Measurements from ENCODE around the gene CDC42BPB.
A peak's percentile ranks its signal among the peaks of the same experiment; 100 is the strongest.
"Not testable (repeated sequence)": the region's sequence is repeated elsewhere in the genome, so short reads cannot be mapped to it uniquely, and the experiment has no call there.

Gene CDC42BPB

GRCh38 chr14:103041464-103041863 is 15.9 kb downstream of the CDC42BPB start:
- H3K36me3 ChIP-seq (ENCODE audit: control insufficient read depth, insufficient read depth, low read length) = peaks cover 4% of the 10 kb centered on the region
- H3K9ac ChIP-seq (ENCODE audit: low read length) = no peak overlapping the region
- H3K4me3 ChIP-seq (ENCODE audit: low read length) = no peak overlapping the region
- no peak overlapping the region for H3K27ac ChIP-seq (ENCODE audit: low read depth, low read length)
- no peaks in the 10 kb centered on the region for H3K27me3 ChIP-seq (ENCODE audit: control insufficient read depth, insufficient read depth, low read length)
- no peaks in the 10 kb centered on the region for H3K4me1 ChIP-seq (ENCODE audit: control insufficient read depth, insufficient read depth, low read length)

DNA sequence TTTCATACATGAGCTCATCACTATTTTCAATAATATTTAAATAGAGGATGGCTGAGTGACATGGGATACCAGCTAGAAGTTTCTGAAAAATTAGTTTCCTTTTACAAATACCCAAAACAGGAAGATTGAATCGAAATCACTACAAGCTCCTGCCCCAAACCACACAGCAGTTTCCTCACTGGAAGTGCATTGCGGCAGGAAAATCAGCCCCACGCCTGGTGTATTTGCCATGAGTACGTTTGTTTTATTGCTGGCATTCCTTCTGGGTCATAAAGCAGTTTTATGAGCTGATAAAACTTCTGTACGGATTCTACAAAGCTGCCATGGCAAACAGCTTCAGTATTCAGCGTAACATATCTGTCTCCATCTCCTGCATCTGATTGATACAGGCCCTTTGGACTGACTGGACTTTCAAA is 23.7 kb downstream of the CDC42BPB start:
- no peaks in the 10 kb centered on the region for H3K36me3 ChIP-seq (ENCODE audit: control insufficient read depth, insufficient read depth, low read length)
- no peaks in the 10 kb centered on the region for H3K27me3 ChIP-seq (ENCODE audit: control insufficient read depth, insufficient read depth, low read length)
- peak overlapping the region; percentile 30 for H3K27ac ChIP-seq (ENCODE audit: low read depth, low read length)
- H3K9ac ChIP-seq (ENCODE audit: low read length) = no peak overlapping the region
- H3K4me1 ChIP-seq (ENCODE audit: control insufficient read depth, insufficient read depth, low read length) = peaks cover 10% of the 10 kb centered on the region
- H3K4me3 ChIP-seq (ENCODE audit: low read length) = no peak overlapping the region

- Histone ChIP-seq H3K36me3 (ENCODE audit: control insufficient read depth, insufficient read depth, low read length) (no peaks in the 10 kb centered on the region), H3K4me3 (ENCODE audit: low read length) (no peak overlapping the region), H3K27ac (ENCODE audit: low read depth, low read length) (no peak overlapping the region), H3K27me3 (ENCODE audit: control insufficient read depth, insufficient read depth, low read length) (no peaks in the 10 kb centered on the region), H3K9ac (ENCODE audit: low read length) (no peak overlapping the region), H3K4me1 (ENCODE audit: control insufficient read depth, insufficient read depth, low read length) (peaks cover 10% of the 10 kb centered on the region)
Observed at GRCh38 chr14:103031956-103032355, 25.4 kb downstream of the CDC42BPB start.

GRCh38 chr14:103031566-103031911 is 25.8 kb downstream of the CDC42BPB start:
- peak overlapping the region; percentile 16 for H3K27ac ChIP-seq (ENCODE audit: low read depth, low read length)
- no peak overlapping the region for H3K9ac ChIP-seq (ENCODE audit: low read length)
- no peaks in the 10 kb centered on the region for H3K27me3 ChIP-seq (ENCODE audit: control insufficient read depth, insufficient read depth, low read length)
- H3K4me1 ChIP-seq (ENCODE audit: control insufficient read depth, insufficient read depth, low read length) = peaks cover 10% of the 10 kb centered on the region
- no peak overlapping the region for H3K4me3 ChIP-seq (ENCODE audit: low read length)
- no peaks in the 10 kb centered on the region for H3K36me3 ChIP-seq (ENCODE audit: control insufficient read depth, insufficient read depth, low read length)

DNA sequence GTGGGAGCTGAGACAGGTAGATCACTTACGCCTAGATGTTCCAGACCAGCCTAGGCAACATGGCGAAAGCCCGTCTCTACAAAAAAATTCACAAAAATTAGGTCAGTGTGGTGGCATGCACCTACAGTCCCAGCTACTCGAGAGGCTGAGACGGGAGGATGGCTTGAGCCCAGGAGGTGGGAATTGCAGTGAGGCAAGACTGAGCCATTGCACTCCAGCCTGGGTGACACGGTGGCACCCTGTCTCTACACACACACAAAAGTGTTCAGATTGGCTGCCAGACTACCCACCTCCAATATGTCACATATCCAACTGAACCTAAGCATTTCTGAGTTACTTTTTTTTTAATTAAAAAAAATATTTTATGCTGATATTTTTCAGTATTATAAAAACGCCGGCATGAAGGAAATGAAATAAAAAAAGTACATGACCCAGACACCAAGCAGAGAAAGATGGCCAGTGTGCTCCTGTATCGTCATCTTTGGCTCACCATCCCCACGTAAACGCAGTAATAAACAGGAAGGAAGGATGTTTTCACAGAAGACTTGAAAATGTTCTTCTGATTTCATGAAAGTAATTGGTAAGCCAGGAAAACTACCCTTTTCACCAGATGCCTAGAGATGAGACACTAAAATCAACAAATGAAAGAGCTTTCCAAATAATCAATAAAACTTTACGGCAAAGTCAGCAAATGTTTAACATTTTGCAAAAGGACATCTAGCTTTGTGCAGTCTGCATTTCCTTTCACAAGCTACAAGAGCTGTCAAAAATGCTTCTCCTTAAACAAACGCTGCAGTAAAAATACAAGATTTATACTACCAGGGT is 26.4 kb downstream of the CDC42BPB start:
- Histone ChIP-seq H3K9ac (ENCODE audit: low read length) (no peak overlapping the region), H3K36me3 (ENCODE audit: control insufficient read depth, insufficient read depth, low read length) (no peaks in the 10 kb centered on the region), H3K4me1 (ENCODE audit: control insufficient read depth, insufficient read depth, low read length) (peaks cover 10% of the 10 kb centered on the region), H3K27ac (ENCODE audit: low read depth, low read length) (peak overlapping the region; percentile 22), H3K4me3 (ENCODE audit: low read length) (no peak overlapping the region), H3K27me3 (ENCODE audit: control insufficient read depth, insufficient read depth, low read length) (no peaks in the 10 kb centered on the region)

- Histone ChIP-seq H3K4me1 (ENCODE audit: control insufficient read depth, insufficient read depth, low read length) (peaks cover 10% of the 10 kb centered on the region), H3K27me3 (ENCODE audit: control insufficient read depth, insufficient read depth, low read length) (no peaks in the 10 kb centered on the region), H3K9ac (ENCODE audit: low read length) (no peak overlapping the region), H3K27ac (ENCODE audit: low read depth, low read length) (no peak overlapping the region), H3K36me3 (ENCODE audit: control insufficient read depth, insufficient read depth, low read length) (no peaks in the 10 kb centered on the region), H3K4me3 (ENCODE audit: low read length) (no peak overlapping the region)
Observed at GRCh38 chr14:103029936-103030335, 27.4 kb downstream of the CDC42BPB start.

DNA sequence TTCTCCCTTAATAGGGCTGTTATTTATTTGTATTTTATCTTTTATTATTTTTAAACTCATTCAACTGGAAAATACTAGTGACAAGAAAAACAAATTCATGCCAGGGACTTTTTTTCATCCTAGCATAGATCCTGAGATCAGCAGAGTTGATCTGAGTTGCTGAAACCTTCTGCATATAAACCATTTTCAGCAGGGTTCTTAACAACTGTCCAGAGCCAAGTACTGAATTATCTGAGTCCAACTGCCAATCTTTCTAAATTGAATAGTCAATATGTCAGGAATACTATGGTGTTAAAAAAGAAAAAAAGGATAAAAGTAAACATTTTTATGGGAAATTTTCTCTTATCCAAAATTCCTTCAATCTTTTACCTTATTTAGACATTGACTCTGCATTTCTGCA is 28.6 kb downstream of the CDC42BPB start:
- Histone ChIP-seq H3K4me3 (ENCODE audit: low read length) (no peak overlapping the region), H3K9ac (ENCODE audit: low read length) (no peak overlapping the region), H3K4me1 (ENCODE audit: control insufficient read depth, insufficient read depth, low read length) (peaks cover 7% of the 10 kb centered on the region), H3K27me3 (ENCODE audit: control insufficient read depth, insufficient read depth, low read length) (no peaks in the 10 kb centered on the region), H3K36me3 (ENCODE audit: control insufficient read depth, insufficient read depth, low read length) (no peaks in the 10 kb centered on the region), H3K27ac (ENCODE audit: low read depth, low read length) (no peak overlapping the region)

DNA sequence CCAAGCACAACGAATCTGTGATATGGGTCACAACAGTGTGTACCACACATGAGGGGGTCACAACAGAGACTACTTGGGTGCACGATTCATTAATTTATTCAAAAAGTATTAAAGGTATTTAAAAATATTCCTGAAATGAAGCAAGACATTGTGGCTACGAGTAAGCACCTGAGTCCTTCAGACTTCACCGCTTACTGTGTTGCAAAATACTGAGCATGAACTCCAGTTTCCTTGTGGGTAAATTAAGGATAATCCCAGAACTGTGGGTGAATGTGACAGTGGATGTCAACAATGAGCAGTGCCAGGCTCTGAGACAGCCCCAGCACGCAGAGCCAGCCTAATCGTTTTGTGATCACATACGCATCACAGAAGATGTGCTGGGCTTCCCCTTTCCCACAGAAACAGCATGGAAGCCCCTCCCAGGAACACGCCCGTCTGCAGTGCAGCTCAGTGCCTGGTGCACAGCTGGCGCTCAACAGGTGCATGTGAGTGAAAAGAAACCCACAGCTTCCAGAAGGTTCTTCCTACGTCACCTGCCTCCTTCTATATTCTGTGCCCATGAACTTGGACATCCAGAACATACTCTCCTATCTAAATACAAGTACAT is 29.1 kb downstream of the CDC42BPB start:
- H3K27ac ChIP-seq (ENCODE audit: low read depth, low read length) = no peak overlapping the region
- H3K9ac ChIP-seq (ENCODE audit: low read length) = no peak overlapping the region
- H3K4me1 ChIP-seq (ENCODE audit: control insufficient read depth, insufficient read depth, low read length) = peaks cover 4% of the 10 kb centered on the region

DNA sequence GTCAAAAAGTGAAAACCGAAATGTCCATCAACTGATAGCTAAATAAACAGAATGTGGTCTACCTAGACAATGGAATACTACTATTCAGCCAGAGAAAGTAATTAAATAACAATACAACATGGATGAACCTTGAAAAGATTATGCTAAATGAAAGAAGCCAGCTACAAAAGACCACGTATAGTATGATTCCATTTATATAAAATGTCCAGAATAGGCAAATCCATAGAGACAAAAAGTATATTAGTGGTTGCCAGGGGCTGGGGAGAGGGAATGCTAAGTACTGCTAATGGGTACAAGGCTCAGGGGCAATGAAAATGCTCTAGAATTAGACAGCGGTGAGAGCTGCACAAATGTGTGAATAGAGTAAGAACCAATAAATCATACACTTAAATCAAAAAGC is 29.9 kb downstream of the CDC42BPB start:
- no peak overlapping the region for H3K4me3 ChIP-seq (ENCODE audit: low read length)
- H3K27me3 ChIP-seq (ENCODE audit: control insufficient read depth, insufficient read depth, low read length) = no peaks in the 10 kb centered on the region
- H3K36me3 ChIP-seq (ENCODE audit: control insufficient read depth, insufficient read depth, low read length) = no peaks in the 10 kb centered on the region
- no peak overlapping the region for H3K9ac ChIP-seq (ENCODE audit: low read length)
- H3K27ac ChIP-seq (ENCODE audit: low read depth, low read length) = no peak overlapping the region
- peaks cover 4% of the 10 kb centered on the region for H3K4me1 ChIP-seq (ENCODE audit: control insufficient read depth, insufficient read depth, low read length)

More for the DNA sequence above, 29.1 kb downstream of the CDC42BPB start:
- H3K36me3 ChIP-seq (ENCODE audit: control insufficient read depth, insufficient read depth, low read length) = no peaks in the 10 kb centered on the region
- H3K4me3 ChIP-seq (ENCODE audit: low read length) = no peak overlapping the region
- H3K27me3 ChIP-seq (ENCODE audit: control insufficient read depth, insufficient read depth, low read length) = no peaks in the 10 kb centered on the region

DNA sequence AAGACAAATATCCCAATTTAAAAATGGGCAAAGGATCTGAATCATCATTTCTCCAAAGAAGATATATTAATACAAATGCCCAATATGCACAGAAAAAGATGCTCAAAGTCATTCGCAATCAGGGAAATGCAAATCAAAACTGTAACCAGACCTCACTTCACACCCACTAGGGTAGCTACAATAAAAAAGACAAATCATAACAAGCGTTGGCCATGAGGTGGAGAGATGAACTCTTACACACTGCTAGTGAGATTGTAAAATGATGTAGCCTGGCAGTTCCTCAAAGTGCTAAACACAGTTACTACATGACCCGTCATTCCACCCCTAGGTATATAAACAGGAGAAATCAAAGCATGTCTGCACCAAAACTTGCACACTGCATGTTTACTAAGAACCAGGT is 30.4 kb downstream of the CDC42BPB start:
- Histone ChIP-seq H3K4me1 (ENCODE audit: control insufficient read depth, insufficient read depth, low read length) (peaks cover 4% of the 10 kb centered on the region), H3K27ac (ENCODE audit: low read depth, low read length) (no peak overlapping the region), H3K27me3 (ENCODE audit: control insufficient read depth, insufficient read depth, low read length) (no peaks in the 10 kb centered on the region), H3K4me3 (ENCODE audit: low read length) (no peak overlapping the region), H3K36me3 (ENCODE audit: control insufficient read depth, insufficient read depth, low read length) (no peaks in the 10 kb centered on the region), H3K9ac (ENCODE audit: low read length) (no peak overlapping the region)

GRCh38 chr14:103026196-103026595 is 31.2 kb downstream of the CDC42BPB start:
- H3K4me1 ChIP-seq (ENCODE audit: control insufficient read depth, insufficient read depth, low read length); H3K27me3 ChIP-seq (ENCODE audit: control insufficient read depth, insufficient read depth, low read length); H3K36me3 ChIP-seq (ENCODE audit: control insufficient read depth, insufficient read depth, low read length); H3K27ac ChIP-seq (ENCODE audit: low read depth, low read length); H3K4me3 ChIP-seq (ENCODE audit: low read length); H3K9ac ChIP-seq (ENCODE audit: low read length): not testable (repeated sequence)

DNA sequence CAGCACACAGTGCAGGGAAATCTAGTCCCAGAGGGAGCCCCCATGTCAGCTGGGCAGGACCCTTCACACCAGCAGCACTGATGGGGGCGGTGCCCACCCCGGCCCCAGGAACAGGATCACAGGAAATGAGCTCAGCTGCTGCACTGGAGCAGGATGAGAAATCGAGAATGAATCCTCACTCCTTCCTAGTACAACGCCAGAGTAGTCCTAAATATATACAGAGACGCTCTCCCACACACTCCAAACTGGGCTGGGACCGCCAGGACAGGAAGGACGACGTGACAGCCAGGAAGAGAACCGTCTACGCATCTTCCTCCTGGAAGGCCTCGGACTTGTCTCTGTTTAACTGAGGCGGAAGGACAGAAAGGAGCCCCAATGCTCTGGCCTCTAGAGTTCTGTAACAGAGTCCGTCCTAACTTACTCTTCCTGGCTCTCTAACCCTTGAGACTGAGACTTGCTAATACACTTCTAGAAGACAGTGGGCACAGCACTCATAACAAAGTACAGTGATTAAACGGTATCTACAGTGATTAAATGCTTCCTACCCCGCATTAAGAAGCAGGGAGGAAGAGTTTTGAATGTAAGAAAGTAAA is 33.4 kb downstream of the CDC42BPB start:
- Histone ChIP-seq H3K4me1 (ENCODE audit: control insufficient read depth, insufficient read depth, low read length) (no peaks in the 10 kb centered on the region), H3K27me3 (ENCODE audit: control insufficient read depth, insufficient read depth, low read length) (no peaks in the 10 kb centered on the region), H3K36me3 (ENCODE audit: control insufficient read depth, insufficient read depth, low read length) (no peaks in the 10 kb centered on the region), H3K27ac (ENCODE audit: low read depth, low read length) (peak overlapping the region; percentile 27), H3K9ac (ENCODE audit: low read length) (no peak overlapping the region), H3K4me3 (ENCODE audit: low read length) (peak overlapping the region; percentile 26)

DNA sequence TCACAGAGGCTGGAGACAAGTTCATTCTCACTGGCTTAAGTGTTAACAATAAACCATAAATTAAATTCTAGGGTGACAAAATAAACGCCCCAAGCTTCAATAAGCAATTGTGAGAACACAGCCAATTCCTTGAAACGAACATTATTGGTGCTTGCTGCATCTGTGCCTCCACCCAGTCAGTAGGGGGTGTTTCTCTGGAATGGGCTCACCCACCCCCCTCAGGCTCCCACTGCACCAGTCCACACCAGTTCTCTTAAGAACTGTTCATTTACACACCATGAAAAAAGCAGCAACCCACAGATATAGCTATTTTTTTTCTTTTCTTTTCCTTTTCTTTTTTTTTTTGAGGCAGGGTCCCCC is 34.7 kb downstream of the CDC42BPB start:
- Histone ChIP-seq H3K27ac (ENCODE audit: low read depth, low read length) (no peak overlapping the region), H3K4me1 (ENCODE audit: control insufficient read depth, insufficient read depth, low read length) (no peaks in the 10 kb centered on the region), H3K9ac (ENCODE audit: low read length) (no peak overlapping the region)

More for the DNA sequence above, 34.7 kb downstream of the CDC42BPB start:
- no peak overlapping the region for H3K4me3 ChIP-seq (ENCODE audit: low read length)
- no peaks in the 10 kb centered on the region for H3K27me3 ChIP-seq (ENCODE audit: control insufficient read depth, insufficient read depth, low read length)
- no peaks in the 10 kb centered on the region for H3K36me3 ChIP-seq (ENCODE audit: control insufficient read depth, insufficient read depth, low read length)
